ENCODE measurements around the gene YES1. TPM values are rescaled to one million over a fixed set of nuclear protein-coding genes. Genes with fewer than 3 reads are reported as not detected.

YES1 gene
- total and polyA plus RNA-seq, 12 donors: 11.5 to 84.1 (median 42.5) TPM

DNA sequence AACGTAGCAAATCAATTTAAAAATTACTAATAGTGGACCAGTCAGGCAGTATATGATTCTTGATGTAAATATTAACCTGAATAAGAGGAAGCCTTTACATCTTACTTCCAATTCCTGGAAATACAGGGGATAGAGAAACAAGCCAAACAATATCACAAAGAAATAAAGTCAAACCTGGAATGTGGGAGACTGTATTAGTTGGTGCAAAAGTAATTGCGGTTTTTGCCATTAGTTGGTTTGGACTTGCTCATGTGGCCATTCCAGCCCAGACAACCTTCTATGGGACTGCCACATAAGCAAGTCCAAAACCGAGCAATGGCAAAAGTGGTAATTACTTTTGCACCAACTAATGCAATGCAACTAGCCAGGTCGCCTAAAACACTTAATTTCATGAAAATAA lies 38.9 kb upstream of the YES1 start:
- Histone ChIP-seq H3K9me3 (replicated peaks in 1 of 3) (no peaks in the 10 kb centered on the region), H3K27ac (no peak overlapping the region), H3K4me1 (replicated peaks in 1 of 2) (no peaks in the 10 kb centered on the region), H3K36me3 (replicated peaks in 1 of 2) (no peaks in the 10 kb centered on the region), H3K27me3 (peaks cover 8% of the 10 kb centered on the region), H3K4me3 (no peak overlapping the region)
- intact Hi-C loops (cut with DNase I): no loop called here
- no peak for DNase-seq
- TF ChIP-seq, protein P1, sequence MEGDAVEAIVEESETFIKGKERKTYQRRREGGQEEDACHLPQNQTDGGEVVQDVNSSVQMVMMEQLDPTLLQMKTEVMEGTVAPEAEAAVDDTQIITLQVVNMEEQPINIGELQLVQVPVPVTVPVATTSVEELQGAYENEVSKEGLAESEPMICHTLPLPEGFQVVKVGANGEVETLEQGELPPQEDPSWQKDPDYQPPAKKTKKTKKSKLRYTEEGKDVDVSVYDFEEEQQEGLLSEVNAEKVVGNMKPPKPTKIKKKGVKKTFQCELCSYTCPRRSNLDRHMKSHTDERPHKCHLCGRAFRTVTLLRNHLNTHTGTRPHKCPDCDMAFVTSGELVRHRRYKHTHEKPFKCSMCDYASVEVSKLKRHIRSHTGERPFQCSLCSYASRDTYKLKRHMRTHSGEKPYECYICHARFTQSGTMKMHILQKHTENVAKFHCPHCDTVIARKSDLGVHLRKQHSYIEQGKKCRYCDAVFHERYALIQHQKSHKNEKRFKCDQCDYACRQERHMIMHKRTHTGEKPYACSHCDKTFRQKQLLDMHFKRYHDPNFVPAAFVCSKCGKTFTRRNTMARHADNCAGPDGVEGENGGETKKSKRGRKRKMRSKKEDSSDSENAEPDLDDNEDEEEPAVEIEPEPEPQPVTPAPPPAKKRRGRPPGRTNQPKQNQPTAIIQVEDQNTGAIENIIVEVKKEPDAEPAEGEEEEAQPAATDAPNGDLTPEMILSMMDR (IDR thresholded peaks at IDR 0.05): no peak
- TF ChIP-seq POLR2A (IDR thresholded peaks at IDR 0.05): no peak
- 70 to 80% (median 74%) methylated on average over 4 of the region's 4 CpGs for WGBS, 4 donors

DNA sequence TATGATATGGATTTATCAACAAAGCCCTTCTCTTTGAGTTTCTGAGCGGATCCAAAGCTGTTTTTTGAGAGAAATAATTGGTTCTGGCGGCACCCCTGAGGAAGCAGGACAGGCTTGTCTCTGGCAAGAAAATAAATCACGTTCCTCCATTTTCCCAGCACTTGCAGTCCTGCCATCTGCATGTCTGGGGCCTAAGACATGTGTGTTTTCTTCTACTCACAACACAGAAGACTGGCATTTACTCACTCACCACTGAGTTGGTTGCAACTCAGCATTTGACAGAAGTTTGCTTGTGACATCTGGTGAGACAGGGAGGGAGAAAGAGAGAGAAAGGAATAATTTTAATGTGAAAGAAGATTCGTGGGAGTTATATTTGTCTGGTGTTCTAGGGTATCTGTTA lies 37.0 kb upstream of the YES1 start:
- intact Hi-C loops (cut with DNase I): no loop called here
- Histone ChIP-seq H3K4me3 (no peak overlapping the region), H3K4me1 (replicated peaks in 1 of 2) (no peaks in the 10 kb centered on the region), H3K27me3 (peaks cover 5% of the 10 kb centered on the region), H3K9me3 (replicated peaks in 1 of 3) (no peaks in the 10 kb centered on the region), H3K27ac (no peak overlapping the region), H3K36me3 (replicated peaks in 1 of 2) (no peaks in the 10 kb centered on the region)
- no peak for DNase-seq
- TF ChIP-seq, protein P1 (IDR thresholded peaks at IDR 0.05): no peak
- TF ChIP-seq POLR2A (IDR thresholded peaks at IDR 0.05): no peak
- WGBS, 4 donors: 77 to 85% (median 80%) methylated on average over 4 of the region's 4 CpGs

DNA sequence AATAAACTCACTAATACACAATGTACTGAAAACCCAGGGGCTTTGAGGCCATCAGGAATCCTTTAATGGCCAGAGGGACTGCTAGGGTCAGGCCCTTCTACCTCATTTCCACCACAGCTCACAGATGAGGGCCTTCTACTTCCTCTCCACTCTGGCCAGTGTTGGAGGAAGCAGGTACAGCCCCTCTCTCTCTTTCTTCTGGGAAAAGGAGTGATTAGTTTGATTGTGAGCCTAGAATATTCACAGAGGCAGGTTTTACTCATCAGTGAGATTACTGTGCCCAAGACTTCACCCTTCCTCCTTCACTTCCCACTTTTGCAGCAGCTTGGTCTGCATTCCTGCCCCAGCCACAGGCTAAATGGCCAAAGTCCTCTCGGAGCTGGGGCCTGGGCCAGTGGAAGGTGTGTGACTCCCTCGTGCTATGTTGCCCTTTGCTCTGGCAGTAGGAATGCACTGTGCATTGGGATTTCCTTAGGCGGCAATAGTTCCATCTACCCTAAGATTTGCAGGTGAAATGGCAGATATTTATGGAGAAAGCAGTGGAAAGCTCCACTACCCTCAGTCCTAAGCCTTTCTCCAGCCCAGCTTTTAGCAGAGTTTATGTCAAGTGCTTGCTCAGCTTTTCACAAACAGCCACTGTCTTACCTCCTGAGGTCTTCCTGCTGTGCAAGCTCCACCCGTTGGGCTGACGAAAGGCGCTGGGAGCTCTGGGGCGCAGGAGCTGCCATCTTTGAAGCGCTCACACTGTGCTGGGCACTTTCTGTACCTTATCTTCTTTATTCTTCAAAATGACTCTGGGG lies 36.2 kb upstream of the YES1 start:
- WGBS, 4 donors: 82 to 90% (median 84%) methylated on average over 8 of the region's 8 CpGs

DNA sequence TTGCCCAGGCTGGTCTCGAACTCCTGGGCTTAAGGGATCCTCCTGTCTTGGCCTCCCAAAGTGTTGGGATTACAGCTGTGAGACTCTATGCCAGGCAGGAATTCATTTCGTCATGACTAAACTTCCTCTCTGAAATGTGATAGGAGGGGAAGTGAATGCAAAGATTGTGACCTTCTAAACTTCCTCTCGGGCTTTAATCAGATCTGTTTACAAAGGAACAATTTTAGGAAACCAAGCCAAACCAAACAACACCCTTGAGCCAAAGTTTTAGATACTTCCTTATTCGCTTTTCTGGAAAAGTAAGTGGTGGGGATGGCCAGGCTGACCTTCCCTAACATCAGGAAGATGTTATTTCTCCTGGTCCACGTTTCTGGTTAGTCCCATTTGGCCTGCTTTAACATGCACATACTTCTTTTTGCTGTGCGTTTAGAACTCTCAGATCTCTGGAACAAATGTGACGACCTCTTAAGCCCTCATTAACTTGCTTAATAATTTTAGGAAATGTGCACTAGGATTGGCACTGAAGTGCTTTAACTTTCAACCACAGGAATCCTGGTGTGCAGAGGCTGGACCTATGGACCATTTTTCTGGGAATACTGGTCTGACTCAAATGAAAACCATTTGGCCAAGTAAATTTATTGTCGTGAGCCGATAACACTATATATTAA lies 33.2 kb upstream of the YES1 start:
- Histone ChIP-seq H3K9me3 (replicated peaks in 1 of 3) (no peaks in the 10 kb centered on the region), H3K27me3 (no peaks in the 10 kb centered on the region), H3K4me1 (replicated peaks in 1 of 2) (peaks cover 0 to 4% of the 10 kb centered on the region in 2 donors), H3K4me3 (no peak overlapping the region), H3K36me3 (replicated peaks in 1 of 2) (no peaks in the 10 kb centered on the region), H3K27ac (peak overlapping the region in 1 of 5 donors; percentile 0)
- TF ChIP-seq POLR2A (IDR thresholded peaks at IDR 0.05): no peak
- TF ChIP-seq, protein P1 (IDR thresholded peaks at IDR 0.05): no peak
- DNase-seq: peak in 1 of 7 donors; percentile 19
- 25 to 33% (median 29%) methylated on average over 9 of the region's 9 CpGs for WGBS, 4 donors
- intact Hi-C loops (cut with DNase I): no loop called here

More for the DNA sequence above, 36.2 kb upstream of the YES1 start:
- Histone ChIP-seq H3K36me3 (replicated peaks in 1 of 2) (no peaks in the 10 kb centered on the region), H3K4me1 (replicated peaks in 1 of 2) (no peaks in the 10 kb centered on the region), H3K27me3 (peaks cover 5% of the 10 kb centered on the region), H3K4me3 (no peak overlapping the region), H3K27ac (no peak overlapping the region), H3K9me3 (replicated peaks in 1 of 3) (no peaks in the 10 kb centered on the region)
- no peak for DNase-seq
- intact Hi-C loops (cut with DNase I): no loop called here
- TF ChIP-seq, protein P1 (IDR thresholded peaks at IDR 0.05): no peak
- TF ChIP-seq POLR2A (IDR thresholded peaks at IDR 0.05): no peak
